ENCODE measurements around the gene ARL6IP6.

Gene ARL6IP6

DNA sequence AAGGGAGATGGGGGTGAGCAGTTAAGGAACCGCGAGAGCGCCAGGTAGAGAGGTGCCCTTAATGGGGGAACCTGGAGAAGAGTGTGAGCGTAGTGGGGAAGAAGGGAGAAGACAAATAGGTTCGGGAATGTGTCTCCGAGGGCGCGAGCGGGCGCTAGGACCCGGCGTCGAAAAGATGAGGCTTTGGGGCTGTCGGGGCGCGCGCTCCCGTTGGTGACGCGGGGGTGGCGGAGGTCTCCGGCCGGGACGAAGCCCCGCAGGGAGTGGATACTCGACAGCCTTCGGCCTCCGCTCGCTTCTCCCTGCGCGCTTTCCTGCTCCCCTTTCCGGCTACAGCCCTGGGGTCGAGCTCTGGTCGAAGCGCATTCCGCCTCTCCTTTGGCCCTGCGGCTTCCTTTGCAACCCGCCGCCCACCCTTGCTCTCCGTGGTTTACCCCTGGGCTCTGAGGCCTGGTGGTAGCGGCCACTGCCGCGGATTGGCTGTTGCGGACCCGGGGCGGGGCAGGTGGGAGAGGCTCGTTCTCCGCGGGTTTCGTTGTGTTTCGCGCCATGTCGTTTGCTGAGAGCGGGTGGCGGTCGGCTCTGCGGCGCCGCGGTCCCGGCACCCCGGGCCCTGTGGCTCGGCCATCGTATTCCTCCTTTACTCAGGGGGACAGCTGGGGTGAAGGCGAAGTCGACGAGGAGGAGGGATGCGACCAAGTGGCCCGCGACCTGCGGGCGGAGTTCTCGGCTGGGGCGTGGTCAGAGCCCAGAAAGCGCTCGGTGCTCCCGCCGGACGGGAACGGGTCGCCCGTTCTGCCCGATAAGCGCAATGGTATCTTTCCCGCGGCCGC, at the start of gene ARL6IP6:
Gene ARL6IP6, plus strand, starts transcription at position 545 of the 833 bp plus-strand sequence. Its CDS starts 5 bp downstream, at position 550.
- in situ Hi-C loops (cut with HindIII; ENCODE audit: low sequenced_read_pairs) = no loop called here

DNA sequence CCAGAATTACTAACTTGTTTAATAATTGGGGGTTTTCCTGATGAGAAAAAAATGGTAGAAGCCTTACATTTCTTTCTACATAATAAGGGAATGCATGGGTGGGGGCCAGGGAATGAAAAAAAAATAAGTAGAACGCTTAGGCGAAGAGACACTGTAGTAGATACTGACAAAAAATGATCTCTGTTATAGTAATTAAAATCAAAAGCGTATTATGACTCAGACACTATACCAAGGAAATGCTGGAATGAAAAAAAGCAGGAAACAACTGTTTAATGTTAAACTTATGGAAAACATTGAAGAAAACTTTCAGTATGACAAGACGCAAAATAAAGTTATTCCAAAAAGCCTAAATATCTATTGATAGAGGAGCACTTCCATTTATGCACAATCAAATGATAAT, 44.1 kb upstream of the ARL6IP6 start:
- in situ Hi-C loops (cut with HindIII; ENCODE audit: low sequenced_read_pairs) = no loop called here

- in situ Hi-C loops (cut with HindIII; ENCODE audit: low sequenced_read_pairs) = no loop called here
Observed at GRCh38 chr2:152676461-152676860, 42.0 kb upstream of the ARL6IP6 start.

- in situ Hi-C loops (cut with HindIII; ENCODE audit: low sequenced_read_pairs) = no loop called here
Observed at GRCh38 chr2:152678808-152679207, 39.6 kb upstream of the ARL6IP6 start.

DNA sequence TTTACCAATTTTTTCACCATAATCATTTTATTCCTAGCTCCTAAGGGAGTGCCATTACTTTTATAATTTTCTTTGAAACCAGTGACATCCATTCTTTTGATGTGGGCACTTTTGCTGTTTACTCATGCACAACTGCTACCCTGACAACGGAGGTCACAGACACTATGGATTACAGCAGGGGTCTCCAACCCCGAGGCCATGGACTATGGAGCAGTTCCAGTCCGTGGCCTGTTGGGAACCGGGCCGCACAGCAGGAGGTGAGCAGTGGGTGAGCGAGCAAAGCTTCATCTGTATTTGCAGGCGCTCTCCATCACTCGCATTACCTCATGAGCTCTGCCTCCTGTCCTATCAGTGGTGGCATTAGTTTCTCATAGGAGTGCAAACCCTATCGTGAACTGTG, 35.8 kb upstream of the ARL6IP6 start:
- in situ Hi-C loops (cut with HindIII; ENCODE audit: low sequenced_read_pairs) = no loop called here

DNA sequence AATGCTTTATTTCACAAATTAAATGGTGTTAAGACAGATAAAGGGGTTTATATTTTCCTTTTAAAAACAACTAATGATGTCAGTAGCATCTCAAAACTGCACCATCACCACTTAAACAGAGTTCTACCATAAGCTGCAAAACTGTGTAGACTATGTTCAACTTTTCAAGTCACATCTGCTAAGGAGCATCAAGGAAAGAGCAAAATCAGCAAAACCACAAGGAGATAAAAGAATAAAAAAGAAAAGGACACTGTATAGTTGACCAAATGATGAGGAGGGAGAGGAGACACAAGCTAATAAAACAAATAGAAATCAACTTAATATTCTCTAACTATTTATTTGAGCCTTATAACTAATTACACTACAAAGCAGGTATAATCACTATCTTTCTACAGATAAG, 35.0 kb upstream of the ARL6IP6 start:
- in situ Hi-C loops (cut with HindIII; ENCODE audit: low sequenced_read_pairs) = no loop called here

- in situ Hi-C loops (cut with HindIII; ENCODE audit: low sequenced_read_pairs) = no loop called here
Observed at GRCh38 chr2:152686321-152686720, 32.1 kb upstream of the ARL6IP6 start.

DNA sequence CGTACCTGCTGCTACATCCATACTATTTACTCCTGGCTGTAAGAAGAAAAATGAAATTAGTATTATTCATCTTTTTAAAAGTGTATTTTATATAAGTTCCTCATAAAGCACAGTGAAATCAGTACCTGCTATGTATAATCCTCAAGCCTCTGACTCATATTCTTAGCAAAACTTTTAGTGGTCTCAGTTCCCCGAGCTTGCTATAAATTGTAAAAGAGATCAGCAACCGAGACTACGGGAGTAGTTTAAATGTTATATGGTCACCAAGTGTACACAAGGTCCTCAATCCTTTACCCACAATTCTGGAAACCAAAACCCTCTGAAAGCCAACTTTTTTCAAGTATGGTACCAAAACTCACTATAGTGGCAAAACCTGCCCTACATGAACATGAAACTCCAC, 25.4 kb upstream of the ARL6IP6 start:
- in situ Hi-C loops (cut with HindIII; ENCODE audit: low sequenced_read_pairs) = no loop called here

DNA sequence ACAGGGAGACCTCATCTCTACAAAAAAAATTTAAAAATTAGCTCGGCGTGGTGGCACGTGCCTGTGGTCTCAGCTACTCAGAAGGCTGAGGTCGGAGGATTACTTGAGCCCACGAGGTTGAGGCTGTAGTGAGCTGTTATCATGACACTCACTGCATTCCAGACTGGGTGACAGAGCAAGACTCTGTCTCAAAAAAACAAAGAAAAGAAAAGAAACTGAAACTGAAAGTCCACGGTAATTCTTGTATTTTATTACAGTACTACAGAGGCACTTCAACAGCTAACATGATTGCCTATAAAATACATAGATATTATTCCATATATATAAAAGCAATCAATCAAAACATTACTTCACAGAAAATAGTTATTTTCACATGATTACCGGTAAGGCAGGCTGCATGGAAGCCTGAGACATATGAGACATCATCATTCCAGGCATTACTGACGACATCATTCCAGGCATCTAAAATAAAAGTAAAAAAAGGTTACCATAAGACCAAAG, 24.2 kb upstream of the ARL6IP6 start:
- in situ Hi-C loops (cut with HindIII; ENCODE audit: low sequenced_read_pairs) = no loop called here

DNA sequence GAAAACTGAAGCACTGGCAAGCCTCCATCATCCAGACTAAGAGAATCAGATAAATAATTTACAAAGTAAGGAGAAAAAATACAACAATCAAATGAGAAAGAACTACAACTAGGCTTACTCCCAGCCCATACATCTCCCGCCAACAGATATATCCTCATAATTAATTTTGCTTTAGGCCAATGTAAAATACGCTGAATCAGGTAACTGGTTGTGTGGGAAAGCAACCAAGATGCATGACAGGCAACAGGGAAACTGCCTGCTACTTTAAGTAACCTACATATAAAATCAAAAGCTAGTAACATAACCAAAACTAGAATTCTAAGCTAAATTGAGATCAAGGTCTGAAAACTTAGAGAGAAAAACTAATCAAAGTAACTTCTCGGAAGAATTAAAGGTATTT, 22.7 kb upstream of the ARL6IP6 start:
- in situ Hi-C loops (cut with HindIII; ENCODE audit: low sequenced_read_pairs) = no loop called here

- in situ Hi-C loops (cut with HindIII; ENCODE audit: low sequenced_read_pairs) = no loop called here
Observed at GRCh38 chr2:152696476-152696875, 21.9 kb upstream of the ARL6IP6 start.

- in situ Hi-C loops (cut with HindIII; ENCODE audit: low sequenced_read_pairs) = no loop called here
Observed at GRCh38 chr2:152701198-152701597, 17.2 kb upstream of the ARL6IP6 start.

DNA sequence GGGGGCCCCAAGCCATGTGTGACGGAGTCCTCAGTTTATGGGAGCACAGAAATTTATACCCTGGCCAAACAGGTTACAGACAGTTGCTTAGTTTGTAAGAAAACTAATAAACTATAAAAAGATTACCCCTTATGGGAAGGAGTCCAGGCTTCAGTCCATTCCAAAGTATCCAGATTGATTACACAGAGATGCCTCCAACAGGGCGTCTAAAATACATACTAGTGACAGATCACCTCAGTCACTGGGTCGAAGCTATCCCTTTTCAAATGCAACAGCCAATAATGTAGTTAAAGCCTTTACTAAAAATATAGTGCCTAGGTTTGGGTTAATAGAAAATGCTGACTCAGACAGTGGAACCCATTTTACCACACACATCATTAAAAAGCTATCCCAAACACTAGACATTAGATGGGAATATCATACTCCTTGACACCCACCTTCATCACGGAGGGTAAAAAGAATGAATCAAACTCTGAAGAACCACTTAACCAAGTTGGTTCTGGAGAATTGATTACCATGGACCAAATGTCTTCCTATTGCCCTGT, 11.9 kb upstream of the ARL6IP6 start:
- in situ Hi-C loops (cut with HindIII; ENCODE audit: low sequenced_read_pairs) = no loop called here

DNA sequence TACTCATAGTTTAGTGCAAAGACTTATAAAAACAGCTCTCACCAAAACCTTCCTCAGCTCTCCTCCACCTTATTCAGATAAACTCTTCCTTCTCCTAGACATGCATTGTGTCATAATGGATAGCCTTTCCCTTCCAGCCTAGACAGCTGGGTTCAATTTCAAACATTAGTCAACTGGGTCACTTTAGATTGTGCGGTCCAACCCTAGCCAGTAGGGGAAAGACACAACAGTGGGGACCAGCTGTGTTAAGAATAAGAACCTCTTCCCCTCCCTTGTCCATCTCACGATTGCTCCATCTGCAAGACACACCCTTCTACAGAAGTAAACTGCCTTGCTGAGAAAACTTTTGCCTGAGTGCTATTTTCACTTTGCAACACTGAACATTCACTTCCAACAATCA, 9.7 kb upstream of the ARL6IP6 start:
- in situ Hi-C loops (cut with HindIII; ENCODE audit: low sequenced_read_pairs) = no loop called here

DNA sequence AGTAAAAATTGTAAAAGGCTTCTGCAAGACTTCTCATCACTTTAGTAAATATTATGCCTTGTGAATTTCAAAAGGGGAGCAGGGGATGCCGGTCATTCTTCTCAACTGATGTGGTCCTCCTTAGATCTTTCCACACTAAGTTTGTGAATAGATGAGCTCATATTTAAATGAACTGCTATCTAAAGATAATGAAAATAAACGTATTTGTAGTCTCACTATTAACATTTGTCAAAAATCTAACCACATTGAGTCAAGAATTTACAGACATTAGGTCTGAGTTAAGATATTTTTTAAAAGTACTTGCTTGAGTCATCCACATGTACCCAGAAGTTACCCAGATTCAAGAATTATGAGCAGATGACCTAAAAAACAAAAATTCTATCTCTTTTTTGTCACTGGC, 7.7 kb upstream of the ARL6IP6 start:
- in situ Hi-C loops (cut with HindIII; ENCODE audit: low sequenced_read_pairs) = no loop called here

GRCh38 chr2:152715112-152715511, 3.3 kb upstream of the ARL6IP6 start:
- in situ Hi-C loops (cut with HindIII; ENCODE audit: low sequenced_read_pairs) = no loop called here

GRCh38 chr2:152715854-152716428, 2.5 kb upstream of the ARL6IP6 start:
- in situ Hi-C loops (cut with HindIII; ENCODE audit: low sequenced_read_pairs) = no loop called here

GRCh38 chr2:152716805-152717227, 1.6 kb upstream of the ARL6IP6 start:
- in situ Hi-C loops (cut with HindIII; ENCODE audit: low sequenced_read_pairs) = no loop called here

- in situ Hi-C loops (cut with HindIII; ENCODE audit: low sequenced_read_pairs) = no loop called here
Observed at GRCh38 chr2:152717228-152718075, 968 bp upstream of the ARL6IP6 start, which contains the start of gene PRPF40A. Gene PRPF40A (minus strand): TSS chr2:152717461. CDS start chr2:152717439, 22 bp downstream.

- in situ Hi-C loops (cut with HindIII; ENCODE audit: low sequenced_read_pairs) = no loop called here
Observed at GRCh38 chr2:152718909-152719645, 657 bp downstream of the ARL6IP6 start.

Data from DLD1 (cell line).